HG03378 (cell line): ENCODE data around the gene ACKR2.
"Not testable (repeated sequence)": the region's sequence is repeated elsewhere in the genome, so short reads cannot be mapped to it uniquely, and the experiment has no call there.

ENCODE experiments used
- ATAC-seq: cut with Tn5 transposase; IDR thresholded peaks from one replicate; pipeline ENCODE4 v1.9.1; 2021; ENCODE audit warnings: mild to moderate bottlenecking, moderate library complexity; ENCODE audit not compliant: unreplicated experiment

ACKR2 gene

DNA sequence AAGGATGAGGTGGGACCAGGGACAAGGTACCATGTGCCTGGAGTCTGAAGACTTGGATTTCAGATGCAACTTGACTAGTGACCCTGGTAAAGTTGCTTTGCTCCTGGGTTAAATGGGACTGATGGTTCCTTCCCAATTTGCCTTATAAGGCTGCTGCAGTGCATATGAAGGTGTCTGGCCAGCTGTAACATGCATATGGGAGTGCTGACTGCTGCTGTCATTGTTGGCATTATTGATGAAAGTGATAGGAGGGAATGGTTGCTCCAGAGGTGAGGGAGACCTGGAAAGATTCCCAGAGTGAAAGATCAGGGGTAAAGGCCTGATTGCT is 45.9 kb downstream of the ACKR2 start:
- no peak for ATAC-seq

GRCh38 chr3:42855547-42856380 is 46.5 kb downstream of the ACKR2 start:
- ATAC-seq = no peak

DNA sequence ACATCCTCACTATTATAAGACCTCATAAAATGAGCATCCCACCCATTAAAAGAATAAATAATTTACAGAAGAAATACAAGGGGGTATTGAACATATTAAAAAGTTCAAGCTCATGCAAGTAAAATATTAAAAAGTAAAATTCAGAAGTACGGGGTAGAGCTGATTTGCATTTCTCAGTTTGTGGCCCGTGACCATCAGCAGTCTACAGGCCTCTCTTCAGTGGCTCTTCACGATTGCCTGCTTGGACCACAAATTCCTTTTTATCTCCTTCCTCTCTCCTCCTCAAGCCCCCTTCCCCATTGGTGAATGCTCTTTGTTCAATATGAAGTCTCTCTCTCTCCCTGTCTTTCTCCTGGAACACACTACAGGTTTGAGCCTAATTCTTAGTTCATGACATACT is 47.3 kb downstream of the ACKR2 start:
- ATAC-seq = no peak

DNA sequence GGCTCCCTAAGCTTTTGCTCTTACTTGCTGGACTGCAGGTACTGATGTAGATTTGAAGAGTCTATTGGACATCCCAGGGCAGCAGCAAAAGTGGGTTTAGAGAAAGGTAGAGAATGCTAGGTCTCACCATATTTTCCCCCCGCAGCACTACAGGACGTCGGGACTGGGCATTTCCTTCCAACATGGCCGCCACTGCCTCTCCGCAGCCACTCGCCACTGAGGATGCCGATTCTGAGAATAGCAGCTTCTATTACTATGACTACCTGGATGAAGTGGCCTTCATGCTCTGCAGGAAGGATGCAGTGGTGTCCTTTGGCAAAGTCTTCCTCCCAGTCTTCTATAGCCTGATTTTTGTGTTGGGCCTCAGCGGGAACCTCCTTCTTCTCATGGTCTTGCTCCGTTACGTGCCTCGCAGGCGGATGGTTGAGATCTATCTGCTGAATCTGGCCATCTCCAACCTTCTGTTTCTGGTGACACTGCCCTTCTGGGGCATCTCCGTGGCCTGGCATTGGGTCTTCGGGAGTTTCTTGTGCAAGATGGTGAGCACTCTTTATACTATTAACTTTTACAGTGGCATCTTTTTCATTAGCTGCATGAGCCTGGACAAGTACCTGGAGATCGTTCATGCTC is 55.2 kb downstream of the ACKR2 start:
- no peak for ATAC-seq

- ATAC-seq = no peak
Observed at GRCh38 chr3:42865256-42865655, 56.0 kb downstream of the ACKR2 start.

- ATAC-seq = no peak
Observed at GRCh38 chr3:42867138-42867537, 57.9 kb downstream of the ACKR2 start.

DNA sequence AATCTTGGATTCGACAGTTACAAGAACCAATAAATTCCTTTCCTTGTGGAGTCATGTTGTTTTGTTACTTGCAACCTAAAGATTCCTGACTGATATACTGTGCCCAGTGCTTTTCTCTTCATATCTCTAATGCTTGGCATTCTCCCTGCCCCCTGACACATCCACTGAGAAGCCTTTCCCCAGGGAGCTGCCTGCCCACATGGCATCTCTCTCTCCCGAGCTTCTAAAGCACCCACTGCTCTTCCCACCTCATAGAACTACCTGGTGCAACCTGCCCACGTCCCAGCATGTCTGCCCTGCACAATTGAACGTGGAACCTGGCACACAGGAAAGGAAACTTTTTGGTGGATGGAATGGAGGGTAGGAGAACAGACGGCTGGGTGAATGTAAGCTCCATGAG is 59.6 kb downstream of the ACKR2 start:
- ATAC-seq = no peak

DNA sequence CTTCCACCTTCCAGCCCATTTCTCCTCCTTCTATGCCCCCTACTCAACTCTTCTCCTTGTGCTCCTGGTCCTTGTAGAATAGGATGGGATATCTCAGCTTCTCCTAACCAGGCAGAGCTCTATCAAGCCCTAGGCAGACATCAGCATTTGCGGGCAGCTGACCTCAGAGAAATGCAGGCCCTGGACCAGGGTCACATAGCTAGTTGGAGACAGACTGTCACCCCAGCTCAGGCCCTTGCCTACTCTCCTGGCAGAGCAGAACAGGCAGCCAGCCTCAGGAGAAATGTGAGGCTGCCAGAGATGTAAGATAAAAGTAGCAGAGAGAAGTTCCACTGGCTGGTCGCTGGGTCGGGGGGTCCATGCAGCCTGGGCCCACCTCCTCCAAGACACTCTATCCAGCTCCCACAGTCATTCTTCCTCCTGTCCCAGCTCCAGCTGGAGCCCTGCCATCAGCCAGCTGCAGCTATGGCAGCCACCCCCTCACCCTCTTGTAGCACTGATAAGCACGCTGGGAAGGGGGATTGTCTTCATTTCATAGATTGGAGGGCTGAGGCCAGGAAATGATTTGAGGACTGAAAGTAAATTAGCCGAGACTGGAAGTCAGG is 62.4 kb downstream of the ACKR2 start:
- no peak for ATAC-seq

GRCh38 chr3:42872718-42873117 is 63.5 kb downstream of the ACKR2 start:
- no peak for ATAC-seq

DNA sequence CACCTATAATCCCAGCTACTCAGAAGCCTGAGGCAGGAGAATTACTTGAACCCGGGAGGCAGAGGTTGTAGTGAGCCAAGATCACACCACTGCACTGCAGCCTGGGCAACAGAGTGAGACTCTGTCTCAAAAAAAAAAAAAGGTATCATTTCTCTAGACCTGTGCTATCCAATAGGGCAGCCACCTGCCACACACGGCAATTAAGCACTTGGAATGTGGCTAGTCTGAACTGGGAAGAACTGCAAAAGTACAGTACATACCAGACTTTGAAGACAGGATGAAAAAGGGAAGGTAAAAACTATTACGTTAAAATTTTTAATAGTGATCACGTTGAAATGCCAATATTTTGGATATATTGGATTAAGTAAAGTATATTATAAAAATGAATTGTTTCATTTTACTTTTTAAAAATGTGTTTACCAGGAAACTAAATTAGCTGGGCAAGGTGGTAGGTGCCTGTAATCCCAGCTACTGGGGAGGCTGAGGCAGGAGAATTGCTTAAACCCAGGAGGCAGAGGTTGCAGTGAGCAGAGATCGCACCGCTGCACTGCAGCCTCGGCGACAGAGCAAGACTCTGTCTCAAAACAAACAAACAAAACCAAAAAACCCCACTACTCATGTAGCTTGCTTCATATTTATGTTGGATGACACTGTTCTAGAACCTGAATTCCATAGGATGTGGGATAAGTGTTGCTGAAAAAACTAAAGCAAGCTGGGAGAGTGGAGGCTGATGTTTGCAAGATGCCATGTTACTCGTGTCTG is 64.2 kb downstream of the ACKR2 start:
- no peak for ATAC-seq

- ATAC-seq = no peak
Observed at GRCh38 chr3:42874749-42875148, 65.5 kb downstream of the ACKR2 start.

GRCh38 chr3:42875325-42876151 is 66.3 kb downstream of the ACKR2 start, which contains the start of gene CYP8B1:
CYP8B1 (minus strand) TSS chr3:42875879; CDS start chr3:42875816, 63 bp downstream.
- no peak for ATAC-seq

DNA sequence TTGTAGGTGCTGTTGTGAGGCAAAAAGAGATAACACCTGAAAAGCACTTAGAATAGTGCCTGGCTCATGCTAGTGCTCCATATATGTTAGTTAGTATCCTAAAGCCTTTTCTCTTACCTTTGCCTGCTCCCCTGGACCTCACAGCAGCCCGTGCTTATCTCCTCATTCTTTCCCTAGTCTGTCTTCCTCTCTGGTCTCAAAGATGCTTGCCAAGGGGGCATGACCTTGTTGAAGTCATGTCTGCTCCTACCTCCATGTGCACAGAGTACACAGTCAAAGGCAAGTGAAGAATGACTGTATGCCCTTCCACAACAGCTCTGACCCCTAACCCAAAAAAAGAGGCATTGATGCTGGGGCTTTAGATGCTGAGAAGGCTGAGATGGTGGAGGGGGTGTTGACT is 67.2 kb downstream of the ACKR2 start:
- ATAC-seq = no peak

- no peak for ATAC-seq
Observed at GRCh38 chr3:42876940-42877720, 67.9 kb downstream of the ACKR2 start.

DNA sequence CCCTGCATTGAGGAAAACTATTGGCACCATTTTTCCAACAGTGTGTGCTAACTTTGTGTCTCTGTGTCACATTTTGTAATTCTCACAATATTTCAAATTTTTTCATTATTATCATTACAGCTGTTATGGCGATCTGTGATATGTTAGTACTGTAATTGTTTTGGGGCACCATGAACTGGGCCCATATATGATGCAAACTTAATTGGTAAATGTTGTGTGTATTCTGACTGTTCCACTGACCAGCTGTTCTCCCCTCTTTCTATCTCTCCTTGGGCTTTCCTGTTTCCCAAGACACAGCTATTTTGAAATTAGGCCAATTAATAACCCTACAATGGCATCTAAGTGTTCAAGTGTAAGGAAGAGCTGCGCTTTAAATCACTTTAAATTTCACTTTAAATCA is 68.6 kb downstream of the ACKR2 start:
- ATAC-seq = no peak

DNA sequence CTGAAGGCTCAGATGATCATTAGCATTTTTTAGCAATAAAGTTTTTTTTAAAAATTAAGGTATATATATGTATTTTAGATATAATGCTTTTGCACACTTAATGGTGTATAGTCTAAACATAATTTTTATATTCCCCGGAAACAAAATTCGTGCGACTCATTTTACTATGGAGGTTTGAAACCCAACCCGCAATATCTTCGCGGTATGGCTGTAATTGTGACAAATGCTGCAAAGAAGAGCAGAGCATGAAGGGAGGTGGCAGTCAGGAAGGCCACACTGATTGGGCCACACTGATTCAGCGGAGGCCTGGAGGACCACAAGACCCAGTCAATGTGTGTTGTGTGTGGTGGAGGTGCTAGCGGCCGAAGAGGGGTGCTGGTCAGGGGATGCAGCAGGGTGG is 70.9 kb downstream of the ACKR2 start:
- ATAC-seq = no peak

DNA sequence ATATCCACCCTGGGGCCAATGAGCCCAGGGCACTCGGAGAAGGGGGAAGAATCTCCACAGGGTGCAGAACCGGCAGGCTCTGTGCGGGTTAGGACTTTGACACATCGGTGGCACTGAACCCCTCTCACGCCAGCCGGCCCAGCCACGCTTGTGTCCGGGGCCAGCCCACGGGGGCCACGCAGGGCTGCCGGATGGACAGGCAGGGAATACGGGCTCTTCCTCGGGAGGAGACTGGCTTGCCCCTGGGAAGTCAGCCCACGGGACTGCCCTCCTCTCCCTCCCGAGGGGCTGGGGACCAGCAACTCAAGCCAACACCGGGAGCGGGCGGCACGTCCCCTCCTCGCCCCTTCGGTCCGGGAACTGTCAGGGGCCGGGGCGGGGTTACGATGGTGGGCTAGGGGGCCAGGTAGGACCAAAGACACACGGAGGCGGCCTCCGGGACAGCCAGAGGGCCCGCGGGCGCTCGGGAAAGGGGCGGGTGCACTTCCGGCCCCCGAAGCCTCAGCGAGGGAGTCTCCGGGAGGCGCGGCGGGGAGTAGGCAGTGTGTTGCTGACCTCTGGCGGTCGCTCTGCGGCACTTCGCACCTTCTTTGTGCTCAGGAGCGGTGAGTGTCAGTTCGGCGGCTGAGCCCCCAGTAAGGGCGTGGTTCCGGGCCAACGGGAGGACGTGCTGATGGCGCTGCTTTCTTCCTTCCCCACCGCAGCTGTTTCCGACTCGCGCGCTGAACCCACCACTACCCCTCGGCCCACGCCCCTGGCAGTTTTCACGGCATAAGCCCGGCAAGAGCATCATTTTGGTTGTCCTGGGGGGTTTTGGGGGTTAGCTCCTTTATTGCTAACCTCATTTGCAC is 71.6 kb downstream of the ACKR2 start:
- ATAC-seq = peak; percentile 95

DNA sequence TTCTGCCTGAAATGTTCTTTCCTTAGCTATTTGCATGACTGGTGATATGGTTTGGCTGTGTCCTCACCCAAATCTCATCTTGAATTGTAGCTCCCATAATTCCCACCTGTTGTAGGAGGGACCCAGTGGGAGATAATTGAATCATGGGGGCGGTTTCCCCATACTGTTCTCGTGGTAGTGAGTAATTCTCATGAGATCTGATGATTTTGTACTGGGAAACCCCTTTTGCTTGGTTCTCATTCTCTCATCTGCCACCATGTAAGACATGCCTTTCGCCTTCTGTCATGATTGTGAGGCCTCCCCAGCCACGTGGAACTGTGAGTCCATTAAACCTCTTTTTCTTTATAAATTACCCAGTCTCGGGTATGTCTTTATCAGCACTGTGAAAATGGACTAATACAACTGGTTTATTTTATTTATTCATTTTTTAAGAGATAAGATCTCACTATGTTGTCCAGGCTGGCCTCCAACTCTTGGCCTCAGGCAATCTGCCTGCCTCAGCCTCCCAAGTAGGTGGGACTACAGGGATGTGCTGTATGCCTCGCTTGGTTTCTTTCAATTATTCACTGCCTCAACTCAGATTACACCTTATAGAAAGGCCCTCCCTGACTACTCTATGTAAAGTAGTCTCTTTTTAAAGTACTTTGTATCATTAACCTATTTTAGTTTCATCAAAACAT is 74.1 kb downstream of the ACKR2 start:
- not testable (repeated sequence) for ATAC-seq
